Activated CD4-positive, alpha-beta T cell treated with anti-CD3 and anti-CD28 coated beads, Interleukin-2, amount 50 U/mL, for 4 hours (primary cell): Measurements from ENCODE around the gene ZC3H4.

Source experiments
- DNase-seq, 2 experiments: peaks; one replicate each; pipeline ENCODE4 v3.0.0-alpha.2; 2020

Gene ZC3H4

DNA sequence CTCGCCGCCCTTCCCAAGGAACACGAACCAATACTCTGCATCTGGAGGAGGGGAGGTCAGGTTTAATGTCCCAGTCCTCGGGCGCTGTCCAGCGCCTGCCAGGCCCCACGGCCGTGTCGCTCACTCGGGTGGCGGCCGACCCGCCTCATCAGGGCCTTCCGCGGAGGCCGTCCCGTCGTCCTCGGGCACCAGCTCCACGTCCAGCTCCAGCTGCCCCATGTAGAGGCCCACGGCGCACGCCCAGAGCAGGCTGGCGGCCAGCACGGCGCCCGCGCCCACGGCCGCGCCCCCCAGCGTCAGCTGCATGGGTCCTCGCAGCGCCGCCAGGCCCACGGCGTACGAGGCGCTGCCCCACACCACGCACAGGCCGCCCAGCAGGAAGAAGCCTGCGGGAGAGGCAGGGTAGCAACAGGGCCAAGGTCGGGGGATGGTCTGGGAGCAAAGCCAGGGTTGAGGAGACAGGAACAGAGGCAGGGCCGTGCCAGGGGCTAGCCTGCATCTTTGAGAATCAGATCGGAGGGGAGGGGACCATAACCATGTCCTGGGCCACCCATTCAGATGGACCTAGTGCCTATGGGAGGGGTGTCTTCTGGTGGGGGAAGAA lies 67.6 kb downstream of the ZC3H4 start:
- DNase-seq, result no peak

DNA sequence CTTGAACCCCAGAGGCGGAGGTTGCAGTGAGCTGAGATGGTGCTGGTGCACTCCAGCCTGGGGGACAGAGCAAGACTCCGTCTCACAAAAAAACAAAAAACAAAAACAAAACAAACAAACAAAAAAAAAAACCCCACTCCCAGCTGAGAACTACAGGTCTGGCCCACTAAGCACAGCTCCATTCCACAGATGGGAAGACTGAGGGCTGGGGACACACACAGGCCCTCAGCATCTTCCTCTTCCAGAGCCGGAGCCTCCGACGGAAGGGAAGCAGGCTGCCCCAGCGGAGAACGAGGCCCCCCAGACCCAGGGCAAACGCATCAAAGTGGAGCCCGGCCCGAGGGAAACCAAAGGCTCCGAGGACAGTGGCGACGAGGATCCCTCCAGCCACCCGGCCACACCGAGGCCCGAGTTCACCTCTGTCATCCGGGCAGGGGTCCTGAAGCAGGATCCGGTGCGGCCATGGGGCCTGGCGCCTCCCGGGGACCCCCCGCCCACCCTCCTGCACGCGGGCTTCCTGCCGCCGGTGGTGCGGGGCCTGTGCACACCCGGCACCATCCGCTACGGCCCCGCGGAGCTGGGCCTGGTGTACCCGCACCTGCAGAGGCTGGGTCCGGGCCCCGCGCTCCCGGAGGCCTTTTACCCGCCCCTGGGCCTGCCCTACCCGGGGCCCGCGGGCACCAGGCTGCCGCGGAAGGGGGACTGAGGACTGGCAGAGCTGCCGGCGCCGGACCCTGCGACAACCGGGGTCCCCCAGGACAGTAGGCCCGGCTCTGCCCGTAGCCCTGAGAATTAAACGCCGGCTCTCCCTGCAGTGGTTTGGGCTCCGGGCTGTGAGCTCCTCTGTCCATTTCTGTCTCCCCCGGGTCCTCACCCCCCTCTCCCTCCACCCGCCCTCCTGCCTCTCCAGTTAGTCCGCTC lies 68.4 kb downstream of the ZC3H4 start:
- DNase-seq, result no peak

DNA sequence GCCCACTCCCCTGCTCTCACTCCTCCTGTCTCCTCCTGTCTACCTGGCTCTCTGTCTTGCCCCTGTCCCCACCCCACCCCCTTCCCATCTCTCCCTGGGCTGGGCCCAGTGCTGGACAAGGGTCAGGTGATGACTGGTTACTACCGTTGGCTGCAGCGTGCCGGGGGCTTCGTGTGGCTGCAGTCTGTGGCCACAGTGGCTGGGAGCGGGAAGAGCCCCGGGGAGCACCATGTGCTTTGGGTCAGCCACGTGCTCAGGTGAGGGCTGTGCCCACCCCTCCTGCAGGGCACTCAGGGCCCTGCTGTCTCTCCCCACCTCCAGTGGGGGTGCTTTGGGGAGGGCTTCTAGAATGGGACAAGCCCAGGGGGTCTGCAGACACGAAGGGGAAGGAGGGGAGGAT lies 72.7 kb downstream of the ZC3H4 start:
- no peak for DNase-seq

DNA sequence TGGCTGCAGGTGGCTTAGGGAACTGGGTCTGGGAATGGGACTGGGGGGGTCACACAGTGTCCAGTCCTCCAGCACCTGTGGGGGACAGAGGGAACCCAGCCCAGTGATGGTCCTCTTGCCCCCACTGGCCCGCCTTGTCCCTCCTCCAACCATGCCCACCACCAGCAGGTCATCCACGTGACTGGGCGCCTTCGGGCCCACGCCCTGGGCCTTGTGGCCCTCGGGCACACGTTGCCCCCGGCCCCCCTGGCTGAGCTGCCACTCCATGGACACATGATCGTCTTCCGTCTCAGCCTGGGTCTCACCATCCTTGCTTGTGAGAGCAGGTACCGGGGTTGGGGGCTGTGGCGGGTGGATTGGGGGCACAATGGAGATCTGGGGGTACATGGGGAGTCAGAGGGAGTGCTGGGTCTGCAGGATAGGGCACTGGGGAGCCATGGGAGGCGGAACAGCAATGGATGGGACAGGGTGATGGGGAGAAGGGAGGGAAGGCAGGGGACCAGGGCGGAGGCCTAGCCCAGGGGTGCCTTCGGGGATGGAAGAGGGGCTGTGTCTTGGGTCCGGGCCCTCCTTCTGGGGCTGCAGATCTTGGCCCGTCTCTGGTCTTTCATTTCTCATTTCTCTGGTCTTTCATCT lies 74.2 kb downstream of the ZC3H4 start:
- no peak for DNase-seq

DNA sequence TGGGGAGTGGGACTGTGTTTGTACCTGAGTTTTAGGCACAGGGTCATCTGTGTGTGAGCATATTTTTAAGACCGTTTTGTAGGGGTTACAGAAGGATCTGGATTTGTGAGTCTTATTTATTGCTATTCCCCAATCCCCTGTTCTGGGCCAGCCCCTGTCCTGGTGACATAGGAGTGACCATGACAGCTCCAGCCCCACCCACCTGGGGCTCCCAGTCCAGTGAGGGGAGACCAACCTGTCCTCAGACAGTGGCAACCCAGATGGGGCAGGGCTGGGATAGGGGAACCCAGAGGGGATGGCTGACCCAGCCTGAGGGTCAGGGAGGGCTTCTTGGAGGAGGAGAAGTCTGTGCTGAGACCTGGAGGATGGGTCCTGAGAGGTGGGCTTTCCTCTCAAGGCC lies 75.8 kb downstream of the ZC3H4 start:
- DNase-seq, result no peak

DNA sequence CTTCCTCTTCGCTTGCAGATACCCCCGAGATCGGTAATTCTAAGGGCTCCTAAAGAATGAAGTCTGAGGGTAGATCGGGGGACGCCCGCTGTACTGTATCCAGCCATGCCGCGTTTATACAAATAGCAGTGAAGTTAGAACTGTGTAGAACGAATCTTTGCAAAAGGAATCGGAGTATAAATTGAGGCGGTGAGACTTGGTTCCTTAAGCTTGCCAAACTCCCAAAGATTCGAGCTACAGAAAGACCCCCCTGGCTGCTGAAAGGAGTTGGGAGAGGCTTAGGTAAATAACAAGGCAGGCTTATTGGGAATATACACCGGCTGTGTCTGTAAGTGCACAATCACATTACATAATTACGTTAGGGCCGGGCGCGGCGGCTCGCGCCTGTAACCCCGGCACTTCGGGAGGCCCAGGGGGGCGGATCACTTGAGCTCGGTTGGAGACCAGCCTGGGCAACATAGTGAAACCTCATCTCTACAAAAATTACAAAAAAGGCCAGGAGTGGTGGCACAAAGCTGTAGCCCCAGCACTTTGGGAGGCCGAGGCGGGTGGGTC lies 77.4 kb downstream of the ZC3H4 start:
- DNase-seq, result no peak

DNA sequence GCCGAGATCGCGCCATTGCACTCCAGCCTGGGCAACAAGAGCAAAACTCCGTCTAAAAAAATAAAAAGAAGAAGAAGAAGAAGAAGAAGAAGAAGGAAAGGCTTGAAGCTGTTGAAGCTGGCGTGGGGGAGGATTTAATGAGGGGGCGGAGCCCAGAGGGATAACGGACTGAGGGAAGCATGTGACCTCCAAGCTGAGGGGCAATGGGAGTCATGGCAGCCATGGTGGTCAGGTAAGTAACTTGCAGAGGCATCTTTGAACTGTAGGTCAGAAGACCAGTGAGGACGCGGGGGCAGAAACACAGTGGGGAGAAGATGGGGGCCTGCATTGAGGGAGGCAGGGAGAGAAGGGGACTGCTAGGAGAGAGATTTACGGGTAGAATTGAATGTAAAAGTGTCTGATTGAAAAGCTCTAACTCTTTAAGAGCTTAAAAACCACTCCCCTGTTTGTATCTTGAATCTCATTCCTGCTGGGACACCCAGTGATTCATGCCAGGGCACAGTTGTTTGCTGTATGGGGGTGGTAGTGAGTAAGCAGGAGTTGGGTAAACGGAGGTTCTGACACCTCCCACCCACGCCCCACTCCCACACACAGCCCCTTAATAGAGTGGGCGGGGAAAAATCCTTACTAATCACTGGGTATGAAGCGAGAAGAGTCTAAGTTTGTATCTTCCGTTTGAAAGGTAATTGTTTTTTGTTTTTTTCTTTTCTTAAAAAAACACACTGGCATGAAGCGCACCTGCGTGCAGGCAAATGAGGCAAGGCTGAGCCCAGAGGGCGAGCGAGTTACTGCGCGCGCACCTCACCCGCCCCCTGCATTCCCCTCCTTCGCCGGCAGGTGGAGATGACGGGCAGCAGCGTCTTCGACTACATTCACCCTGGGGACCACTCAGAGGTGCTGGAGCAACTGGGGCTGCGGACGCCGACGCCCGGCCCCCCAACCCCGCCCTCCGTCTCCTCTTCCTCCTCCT lies 78.2 kb downstream of the ZC3H4 start:
- peak; percentile 95 to 96 for DNase-seq

DNA sequence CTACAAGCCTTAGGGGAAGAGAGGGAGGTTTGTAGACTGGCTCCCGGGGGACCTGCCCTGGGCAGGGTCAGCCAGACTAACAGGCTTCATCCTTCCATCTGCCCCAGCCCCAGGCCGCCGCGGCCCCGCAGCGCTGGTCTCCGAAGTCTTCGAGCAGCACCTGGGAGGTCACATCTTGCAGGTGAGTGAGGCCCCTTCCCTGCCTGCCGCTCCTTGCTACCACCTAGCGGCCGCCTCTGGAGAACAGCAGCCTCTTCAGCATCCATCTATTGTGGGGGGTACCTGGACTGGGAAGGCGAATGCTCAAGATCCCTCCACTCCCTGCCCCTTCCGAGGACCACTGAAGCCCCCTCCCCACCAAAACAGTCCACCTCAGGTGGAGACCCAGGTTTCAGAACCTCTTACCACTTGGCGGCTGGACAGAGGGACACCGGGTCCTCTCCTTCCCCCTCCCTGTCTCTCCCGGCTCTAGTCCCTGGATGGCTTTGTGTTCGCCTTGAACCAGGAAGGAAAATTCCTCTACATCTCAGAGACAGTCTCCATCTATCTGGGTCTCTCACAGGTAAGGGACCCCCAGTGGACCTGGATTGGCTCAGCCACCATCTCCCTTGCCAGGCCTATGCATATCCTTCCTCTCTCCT lies 81.3 kb downstream of the ZC3H4 start:
- DNase-seq, result peak; percentile 64 to 67

DNA sequence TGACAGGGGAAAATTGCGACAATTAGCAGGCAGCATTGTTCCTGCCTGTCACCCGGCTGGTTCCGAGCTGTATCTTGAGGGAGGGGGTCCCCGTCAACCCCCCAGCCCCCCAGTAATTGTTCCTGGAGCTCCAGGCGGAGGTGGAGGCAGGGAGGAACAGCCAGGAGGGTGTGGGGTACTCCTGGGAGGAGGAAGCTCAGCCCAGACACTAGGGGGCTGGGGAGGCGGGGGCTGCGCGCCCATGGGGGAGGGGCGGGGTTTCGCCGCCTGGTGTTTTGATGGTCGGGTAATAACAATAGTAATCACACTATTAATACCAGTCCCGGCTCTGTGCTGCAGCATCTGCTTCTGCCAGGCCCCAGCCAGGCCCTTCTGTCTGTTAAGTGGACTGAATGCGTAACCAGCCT lies 85.4 kb downstream of the ZC3H4 start:
- DNase-seq, result no peak

DNA sequence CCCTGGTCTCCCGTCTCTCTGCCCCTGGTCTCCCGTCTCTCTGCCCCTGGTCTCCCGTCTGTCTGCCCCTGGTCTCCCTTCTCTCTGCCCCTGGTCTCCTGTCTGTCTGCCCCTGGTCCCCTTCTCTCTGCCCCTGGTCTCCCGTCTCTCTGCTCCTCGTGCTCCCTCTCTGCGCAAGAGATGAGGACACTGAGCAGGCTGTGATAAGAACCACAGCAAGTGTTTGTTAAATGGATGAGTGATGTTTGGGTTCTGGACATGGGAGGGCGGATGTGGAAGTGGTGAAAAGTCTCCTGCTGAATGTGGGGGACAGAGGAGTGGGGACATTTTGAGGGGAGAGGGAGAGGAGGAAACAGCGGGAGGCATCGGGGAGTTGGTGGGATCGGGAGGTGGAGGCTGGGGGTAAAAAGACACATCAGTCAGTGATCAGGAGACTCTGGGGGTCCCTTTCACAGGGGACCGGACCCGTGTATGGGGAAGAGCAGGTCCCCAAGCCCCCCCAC lies 85.9 kb downstream of the ZC3H4 start:
- DNase-seq, result no peak

DNA sequence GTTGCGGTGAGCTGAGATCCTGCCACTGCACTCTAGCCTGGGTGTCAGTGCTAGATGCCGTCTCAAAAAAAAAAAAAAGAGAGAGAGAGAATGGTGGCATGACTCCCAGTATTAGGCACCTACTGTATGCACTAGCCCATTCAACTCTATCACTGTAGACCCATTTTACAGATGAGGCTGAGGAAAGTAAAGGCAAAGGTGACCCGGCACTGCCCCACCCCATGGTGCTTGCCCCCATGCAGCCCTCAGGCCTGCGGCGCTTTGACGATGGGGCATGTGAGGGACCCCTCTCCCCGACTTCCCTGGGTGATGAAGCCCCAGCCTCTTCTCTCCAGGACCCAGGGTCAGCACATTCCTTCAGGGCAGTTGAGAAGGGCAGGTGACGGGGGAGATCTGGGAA lies 86.7 kb downstream of the ZC3H4 start:
- no peak for DNase-seq

DNA sequence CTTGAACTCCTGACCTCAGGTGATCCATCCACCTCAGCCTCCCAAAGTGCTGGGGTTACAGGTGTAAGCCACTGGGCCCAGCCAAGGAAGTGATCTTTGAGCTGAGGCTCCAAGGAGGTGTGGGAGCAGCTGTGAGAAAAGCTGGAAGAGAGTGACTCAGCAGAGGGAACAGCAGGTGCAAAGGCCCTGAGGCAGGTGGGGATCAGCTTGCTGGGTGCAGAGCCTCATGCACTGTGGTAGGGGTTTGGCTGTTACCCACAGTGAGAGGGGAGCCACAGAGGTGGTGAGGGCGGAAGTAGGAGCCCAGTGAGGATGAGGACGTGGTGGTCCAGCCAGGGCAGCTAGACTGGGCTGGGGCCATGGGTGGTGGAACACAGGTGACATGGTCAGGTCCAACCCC lies 87.4 kb downstream of the ZC3H4 start:
- no peak for DNase-seq

DNA sequence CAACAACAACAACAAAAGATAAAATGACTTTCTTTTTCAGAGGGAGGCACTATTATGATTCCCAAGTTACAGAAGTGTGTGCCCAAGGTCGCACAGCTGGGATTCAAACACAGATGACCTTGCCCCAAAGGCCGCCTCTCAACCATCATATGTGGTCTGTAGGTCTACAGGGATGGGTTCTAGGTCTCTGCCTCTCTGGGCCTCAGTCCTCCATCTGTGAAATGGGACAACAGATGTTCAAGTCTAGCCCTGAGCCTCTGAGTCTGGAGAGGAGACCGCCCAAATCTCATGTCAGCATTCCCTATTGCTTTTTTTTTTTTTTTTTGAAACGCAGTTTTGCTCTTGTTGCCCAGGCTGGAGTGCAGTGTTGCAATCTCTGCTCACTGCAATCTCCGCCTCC lies 89.1 kb downstream of the ZC3H4 start:
- no peak for DNase-seq

DNA sequence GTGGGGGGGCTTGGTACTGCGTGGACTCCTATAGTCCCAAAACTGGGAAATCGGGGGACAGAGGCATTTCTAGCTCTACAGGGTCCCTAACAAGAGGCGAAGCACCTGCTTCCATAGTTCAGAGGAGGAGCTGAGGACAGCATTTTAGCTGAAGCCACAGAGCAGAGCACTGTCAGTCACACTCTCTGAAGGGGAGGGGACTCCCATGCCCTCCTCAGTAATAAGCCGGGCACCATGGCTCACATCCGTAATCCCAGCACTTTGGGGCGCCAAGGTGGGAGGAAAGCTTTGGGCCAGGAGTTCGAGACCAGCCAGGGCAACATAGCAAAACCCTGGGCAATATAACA lies 90.2 kb downstream of the ZC3H4 start:
- no peak for DNase-seq

DNA sequence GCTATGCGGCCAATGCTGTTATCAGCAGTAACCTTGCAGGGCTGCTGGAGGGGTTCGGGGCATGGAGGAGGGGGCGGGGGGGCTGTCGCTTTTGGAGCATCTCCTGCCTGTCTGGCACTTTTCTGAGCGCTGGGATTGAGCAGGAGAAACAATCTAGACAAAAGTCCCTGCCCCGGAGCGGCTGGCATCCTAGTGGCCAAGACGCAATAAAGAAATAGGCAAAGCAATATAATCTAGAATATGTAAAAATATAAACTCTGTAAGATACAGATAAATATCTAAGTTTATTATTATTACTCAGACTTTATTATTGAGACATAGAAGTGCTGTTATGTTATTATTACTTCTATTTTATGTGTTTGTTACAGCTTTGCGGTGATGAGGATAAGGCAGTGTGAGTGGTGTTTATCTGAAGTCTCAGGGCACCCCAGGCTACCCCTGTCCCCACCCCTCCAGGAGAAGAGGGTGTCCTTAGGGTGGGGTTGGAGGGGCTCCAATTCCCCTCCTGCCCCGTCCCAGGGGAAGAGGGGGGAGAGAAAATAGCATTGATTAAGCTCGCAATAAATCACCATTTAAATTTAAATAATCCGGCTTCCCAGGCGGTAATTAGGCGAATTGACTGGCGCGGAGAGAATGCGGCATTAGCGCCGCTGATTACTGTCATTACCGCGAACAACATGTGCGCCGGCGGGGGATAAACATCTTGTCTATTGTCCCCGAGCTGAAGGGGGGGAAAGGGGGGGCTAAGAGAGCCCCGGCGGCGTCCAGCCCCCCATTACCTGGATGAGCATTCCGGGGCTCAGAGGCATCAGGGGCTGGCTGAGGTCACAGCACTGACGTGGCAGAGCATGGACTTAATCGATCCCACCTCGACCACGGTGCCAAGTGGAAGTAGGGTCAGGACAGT lies 90.8 kb downstream of the ZC3H4 start:
- DNase-seq, result no peak

DNA sequence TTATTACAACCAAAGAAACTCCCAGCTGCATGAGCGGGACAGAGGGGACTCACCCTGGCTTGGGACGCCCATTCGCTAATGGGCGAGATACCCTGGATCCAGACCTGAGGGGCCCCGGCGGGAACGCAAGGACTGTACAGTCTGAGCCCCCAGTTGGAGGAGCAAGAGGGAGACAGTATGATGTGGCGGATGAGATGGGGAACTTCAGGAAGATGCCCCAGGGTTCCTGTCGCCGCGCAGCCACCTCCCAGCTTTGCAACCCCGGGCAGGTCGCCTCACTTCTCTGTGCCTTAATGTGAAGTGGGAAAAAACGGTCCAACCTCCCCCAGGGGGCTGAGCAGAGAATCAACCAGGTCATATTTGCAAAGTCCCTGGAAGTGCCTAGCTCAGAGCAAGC lies 91.4 kb downstream of the ZC3H4 start:
- DNase-seq, result no peak

DNA sequence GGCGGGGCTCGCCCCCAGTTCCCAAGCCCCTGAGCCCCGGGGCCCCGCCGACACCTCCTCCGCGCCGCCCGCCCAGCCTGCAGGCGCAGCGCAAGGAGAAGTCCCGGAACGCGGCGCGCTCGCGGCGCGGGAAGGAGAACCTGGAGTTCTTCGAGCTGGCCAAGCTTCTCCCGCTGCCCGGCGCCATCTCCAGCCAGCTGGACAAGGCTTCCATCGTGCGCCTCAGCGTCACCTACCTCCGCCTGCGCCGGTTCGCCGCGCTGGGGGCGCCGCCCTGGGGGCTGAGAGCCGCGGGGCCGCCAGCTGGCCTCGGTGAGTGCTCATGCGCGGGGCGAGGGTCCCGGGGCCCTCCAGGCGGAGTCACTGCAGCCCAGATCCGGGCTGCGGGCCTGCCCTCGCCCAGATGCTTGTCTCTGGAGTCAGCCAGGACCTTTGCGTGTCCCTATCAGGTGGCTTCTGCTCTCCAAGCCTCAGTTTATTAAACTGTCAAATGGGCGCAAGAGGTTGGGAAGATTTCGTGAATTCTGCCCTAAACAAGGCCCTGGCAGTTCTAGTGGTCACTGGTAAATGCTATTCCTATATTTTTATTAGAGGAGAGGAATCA lies 91.9 kb downstream of the ZC3H4 start:
- DNase-seq, result no peak

DNA sequence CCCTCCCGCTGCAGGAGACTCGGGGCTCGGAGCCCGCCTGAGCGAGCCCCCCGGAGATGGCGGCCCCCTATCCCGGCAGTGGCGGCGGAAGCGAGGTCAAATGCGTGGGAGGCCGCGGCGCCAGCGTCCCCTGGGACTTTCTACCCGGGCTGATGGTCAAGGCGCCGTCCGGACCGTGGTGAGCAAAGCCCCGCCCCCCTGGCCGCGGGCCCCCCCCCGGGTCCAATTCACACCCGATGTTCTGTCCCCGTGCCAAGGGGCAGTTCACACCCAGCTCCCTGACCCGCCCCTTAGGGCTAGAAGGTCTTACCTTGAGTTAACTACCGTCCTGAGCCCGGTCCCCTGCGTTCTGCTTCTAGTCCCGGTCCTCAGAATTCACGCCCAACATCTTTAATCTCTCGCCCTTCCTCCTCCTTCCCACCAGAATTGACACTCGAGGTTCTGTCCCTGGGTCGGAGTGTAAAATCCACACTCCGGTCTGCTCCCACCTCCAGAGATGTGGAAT lies 92.5 kb downstream of the ZC3H4 start:
- no peak for DNase-seq

DNA sequence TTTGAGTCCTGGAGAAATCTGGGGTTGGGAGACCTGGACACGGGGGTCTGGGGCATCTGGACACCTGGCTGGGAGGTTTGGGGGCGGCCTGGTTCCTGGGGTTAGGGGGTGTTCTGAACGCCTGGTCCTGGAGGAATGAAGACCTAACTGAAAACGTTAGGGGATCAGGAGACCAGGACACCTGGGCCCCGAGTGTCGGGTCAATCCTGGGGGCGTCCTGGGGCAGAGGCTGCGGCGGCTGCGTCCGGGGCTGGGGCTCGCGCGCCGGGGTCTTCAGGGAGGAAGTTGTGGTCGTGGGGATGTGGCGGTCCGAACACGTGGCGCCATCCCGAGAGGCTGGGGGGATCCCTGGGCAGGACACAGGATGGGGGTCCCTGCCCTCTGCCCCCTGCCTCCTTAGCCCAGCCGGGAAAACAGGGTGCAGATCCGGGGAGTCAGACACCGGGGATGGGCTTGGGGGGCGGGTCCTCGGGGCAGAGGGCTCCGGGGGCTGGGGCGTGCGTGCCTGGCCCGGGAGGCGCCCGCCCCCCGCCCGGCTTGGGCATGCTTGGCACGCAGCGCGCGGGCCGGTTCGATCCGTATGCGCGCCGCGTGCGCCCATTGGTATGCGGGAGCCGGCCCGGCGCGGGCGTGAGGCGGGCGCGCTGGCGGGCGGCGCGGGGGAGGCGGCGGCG lies 93.3 kb downstream of the ZC3H4 start:
- no peak for DNase-seq
